GM19468 (cell line): ENCODE measurements around the gene SIL1.

ENCODE experiments used
- ATAC-seq: cut with Tn5 transposase; IDR thresholded peaks from one replicate; pipeline ENCODE4 v1.9.1; 2021; ENCODE audit warnings: mild to moderate bottlenecking, moderate library complexity, moderate number of reproducible peaks; ENCODE audit not compliant: unreplicated experiment; ENCODE audit errors: extremely low read depth

SIL1 gene

DNA sequence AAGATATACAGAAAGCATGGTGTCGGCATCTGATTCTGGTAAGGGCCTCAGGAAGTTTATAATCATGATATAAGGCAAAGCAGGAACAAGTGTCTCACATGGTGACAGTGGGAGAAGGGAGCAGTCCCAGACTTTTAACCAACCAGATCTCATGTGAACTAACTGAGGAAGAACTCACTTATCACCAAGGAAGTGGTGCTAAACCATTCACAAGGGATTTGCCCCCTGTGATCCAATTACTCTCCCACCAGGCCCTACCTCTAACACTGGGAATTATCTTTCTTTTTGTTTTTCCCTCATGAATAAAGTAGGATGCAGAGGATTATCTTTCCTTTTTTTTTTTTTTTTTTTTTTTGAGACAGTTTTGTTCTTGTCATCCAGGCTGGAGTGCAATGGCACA is 199.6 kb downstream of the SIL1 start:
- ATAC-seq: no peak

DNA sequence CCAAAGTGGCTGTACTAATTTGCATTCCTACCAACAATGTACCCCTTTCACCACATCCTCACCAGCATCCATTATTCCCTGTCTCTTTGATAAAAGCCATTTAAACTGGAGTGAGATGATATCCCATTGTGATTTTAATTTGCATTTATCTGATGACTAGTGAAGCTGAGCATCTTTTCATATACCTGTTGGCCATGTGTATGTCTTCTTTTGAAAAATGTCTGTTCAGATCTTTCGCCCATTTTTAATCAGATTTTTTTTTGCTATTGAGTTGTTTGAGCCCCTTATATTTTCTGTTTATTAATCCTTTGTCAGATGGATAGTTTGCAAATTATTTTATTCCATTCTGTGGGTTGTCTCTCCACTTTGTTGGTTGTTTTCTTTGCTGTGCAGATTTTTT is 202.0 kb downstream of the SIL1 start:
- no peak for ATAC-seq

DNA sequence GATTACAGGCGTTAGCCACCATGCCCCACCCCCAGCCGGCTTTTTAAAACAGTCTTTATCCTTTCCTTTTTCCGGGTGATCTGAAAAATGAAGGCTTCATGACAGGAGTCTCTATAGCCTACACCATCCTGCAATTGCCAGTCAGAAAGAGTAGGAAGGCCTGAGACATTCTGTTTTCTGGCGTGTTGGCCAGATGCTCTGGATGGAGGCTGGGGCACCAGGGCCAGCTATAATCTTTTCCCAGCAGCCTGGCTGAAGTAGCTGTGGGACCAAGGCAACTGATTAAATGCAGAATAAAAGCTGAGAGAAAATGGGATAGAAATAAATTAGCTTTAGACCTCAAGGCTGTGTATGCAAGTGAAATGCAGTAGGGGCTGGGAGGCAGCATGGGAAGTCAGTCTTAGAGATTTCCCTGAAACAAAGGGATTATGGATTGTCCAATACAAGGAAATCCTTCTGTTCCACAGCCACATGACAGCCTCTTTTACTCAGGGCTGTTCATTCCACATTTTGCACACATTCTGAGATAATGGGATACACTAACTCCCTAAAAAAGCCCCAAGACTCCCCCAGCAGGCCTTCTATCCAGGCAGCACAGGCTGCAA is 207.1 kb downstream of the SIL1 start:
- ATAC-seq: no peak

DNA sequence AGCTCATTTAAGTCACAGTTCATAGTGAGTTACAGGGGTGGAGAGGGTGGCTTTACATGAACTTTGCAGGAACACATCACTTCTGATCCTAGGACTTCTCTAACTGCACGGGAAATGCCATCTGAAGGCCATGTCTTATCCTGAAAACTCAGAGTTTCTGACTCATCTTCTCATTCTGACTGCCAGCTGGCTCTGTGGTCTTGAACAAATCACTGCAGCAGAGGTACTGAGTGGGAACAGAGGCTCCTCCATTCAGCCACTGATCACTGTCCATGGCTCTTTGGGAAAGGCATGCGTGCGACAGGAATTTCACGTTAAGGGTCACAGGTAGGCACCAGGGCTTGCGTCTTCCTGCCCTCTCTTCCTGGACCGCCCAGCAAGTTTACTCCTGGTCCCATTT is 208.4 kb downstream of the SIL1 start:
- ATAC-seq: no peak

DNA sequence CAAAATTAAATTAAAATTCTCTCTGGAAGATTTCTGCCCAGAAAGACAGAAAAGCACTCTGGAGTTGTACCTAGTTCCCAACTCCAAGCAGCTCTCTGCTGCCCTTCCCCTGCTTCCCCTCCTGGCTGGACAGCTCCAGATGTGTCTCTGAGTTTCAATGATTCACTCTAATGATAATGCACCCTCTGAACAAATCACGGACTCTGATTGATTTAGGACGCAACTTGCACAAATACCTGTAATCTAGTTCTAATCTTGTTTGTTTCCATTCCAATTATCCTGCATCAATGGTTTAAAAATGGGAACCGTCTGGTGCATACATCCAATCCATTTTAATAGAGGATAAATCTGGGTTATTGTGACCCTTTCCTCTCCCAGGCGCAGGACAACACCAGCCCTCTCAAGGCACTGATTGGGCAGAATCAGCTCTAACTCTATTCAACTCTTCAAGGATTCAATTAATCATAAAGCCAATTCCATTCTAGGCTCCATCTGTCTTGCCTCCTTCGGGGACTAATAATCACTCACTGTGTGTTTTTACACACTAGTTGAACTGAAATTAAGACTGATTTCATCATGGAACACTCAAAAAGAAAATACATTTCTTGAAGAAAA is 211.9 kb downstream of the SIL1 start:
- no peak for ATAC-seq

DNA sequence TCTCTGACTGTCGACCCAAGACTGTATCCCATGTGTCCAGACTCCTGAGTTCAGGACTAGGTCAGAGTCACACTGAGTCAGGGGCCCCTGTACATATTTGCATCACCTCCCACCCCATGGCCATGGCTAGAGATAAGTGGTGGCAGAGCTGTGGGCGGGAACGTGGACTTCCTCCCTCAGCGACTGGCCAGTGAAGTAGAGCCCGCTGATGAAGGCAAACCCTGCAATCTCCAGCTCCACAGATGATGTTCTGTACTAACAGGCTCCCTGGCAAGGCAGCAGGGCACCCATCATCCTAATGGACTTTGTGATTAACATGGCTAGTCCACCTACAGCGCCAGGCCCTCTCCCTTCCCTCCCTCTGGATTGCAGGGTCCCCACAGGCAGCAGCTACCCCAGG is 212.5 kb downstream of the SIL1 start:
- no peak for ATAC-seq

DNA sequence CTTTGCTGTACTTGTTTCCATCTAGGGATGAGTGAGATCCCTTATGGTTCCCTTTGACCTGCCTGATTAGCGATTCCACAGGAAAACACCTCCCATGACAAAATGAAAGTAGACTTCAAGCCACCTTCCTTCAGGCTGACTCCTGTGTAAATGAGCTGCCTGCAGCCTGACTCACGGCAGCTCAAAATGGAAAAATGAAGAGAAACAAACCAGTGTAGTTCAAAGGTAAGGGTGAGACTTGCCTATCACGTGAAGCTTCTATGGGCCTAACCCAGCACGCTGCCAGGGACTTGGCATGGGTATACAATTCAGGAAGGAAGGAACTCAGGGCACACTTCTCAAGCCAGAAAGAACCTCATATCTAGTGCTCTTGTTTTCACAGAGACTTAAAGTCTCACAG is 212.9 kb downstream of the SIL1 start:
- ATAC-seq: no peak

DNA sequence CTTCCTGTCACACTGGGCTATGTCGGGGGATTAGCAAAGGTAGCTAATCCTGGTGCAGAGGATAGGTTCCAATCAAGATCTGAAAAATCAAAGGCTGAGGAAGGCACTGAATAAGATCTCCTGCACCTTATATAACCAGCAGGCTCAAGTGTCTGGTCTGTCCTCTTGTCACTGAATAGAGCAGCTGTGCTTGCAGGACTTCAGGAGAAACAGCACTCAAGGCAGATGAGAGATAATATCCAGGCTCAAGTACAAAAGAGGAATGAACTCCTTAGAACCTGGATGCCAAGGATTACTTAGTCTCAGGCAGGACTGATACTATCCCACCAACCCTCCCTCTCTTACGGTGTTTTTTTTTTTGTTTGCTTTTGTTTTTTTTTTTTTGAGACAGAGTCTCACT is 214.2 kb downstream of the SIL1 start:
- no peak for ATAC-seq

DNA sequence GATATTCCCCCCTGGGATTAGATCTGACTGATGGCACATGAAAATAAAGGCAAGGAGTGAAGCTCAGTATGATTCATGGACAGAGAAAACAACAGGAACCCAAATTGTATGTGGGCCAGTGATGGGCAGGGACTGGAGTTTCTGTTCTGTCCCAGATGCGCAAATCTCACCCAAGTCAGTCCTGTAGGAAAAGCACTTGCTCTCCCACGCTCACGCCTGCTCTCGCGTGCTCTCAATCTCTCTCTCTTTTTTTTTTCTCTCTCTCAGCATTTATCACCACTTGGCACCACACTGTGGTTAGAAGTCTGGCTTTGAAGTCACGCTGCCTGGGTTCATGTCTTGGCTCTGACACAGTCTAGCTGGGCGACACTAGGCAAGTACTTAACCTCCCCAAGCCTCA is 216.6 kb downstream of the SIL1 start:
- no peak for ATAC-seq

DNA sequence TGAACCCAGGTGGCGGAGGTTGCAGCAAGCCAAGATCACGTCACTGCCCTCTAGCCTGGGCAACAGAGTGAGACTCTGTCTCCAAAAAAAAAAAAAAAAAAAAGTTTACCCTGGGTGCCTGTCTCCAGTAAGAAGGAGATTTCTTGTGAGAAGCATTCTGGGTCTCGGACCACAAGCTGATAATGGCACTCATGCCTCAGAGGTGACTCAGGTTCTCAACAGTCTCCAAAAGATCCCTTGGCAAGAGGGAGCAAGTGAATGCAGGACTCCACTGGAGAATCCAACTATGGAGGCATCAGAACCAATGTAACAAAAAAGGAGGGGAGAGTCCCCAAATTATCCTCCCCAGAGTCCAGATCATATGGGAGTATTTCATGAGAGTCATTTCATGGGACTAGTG is 217.0 kb downstream of the SIL1 start:
- ATAC-seq: no peak

DNA sequence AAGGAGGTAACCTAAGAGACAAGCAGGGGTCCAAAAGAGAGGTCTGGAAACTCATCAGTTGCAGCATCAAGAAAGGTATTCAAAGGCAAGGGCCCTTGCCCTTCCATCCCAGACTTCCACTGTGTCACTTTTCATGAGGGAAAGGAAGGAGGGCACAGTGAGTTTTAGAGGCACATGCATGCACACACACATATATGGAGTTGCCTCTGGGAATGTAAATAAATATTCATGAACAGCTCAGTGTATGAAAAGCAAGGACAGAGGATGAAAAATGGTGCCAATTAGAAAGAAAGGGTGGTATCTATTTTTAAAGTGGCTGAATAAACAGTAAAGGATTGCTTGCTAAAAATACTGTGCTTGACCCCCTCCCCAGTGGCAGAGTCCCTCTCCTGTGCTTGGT is 217.7 kb downstream of the SIL1 start:
- no peak for ATAC-seq

DNA sequence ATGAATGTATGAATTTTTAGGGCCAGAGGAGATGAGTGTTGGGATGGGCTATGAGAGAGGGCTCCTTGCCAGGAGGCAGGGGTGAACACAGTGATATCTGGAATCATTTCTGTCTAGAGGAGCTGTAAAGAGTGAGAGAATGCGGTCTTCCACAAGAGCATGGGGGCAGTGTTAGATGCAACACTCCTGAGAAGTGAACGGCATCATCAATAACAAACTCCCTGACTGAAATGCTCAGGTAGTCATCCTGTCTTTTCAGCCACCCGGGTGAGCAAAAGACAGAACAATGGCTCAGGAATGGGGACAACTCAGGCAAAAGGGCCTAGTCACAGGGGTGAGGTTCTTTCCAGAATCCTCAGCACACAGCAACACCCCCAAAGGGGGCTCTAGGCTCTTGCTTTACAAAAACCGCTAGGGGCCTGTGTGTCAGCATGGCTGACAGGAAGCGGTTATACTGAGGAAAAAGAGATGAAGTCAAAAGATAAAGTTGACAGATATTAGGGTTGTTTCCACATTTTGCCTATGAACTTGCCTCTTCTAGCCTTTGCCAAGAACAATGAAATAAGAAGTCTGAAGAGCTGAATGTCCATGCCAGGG is 218.4 kb downstream of the SIL1 start:
- no peak for ATAC-seq

DNA sequence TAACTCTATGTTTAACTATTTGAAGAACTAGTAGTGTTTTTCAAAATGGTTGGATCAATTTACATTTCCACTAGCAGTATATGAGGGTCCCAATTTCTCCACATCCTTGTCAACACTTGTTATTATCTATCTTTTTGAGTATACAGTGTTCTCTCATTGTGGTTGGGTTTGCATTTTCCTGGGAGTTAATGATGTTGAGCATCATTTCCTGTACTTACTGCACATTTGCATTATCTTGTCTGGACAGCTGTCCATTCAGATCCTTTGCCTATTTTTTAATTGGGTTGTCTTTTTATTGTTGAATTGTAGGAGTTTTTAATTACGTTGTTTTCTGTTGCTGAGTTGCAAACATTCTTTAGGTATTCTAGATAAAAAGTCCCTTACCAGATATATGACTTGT is 219.6 kb downstream of the SIL1 start:
- ATAC-seq: no peak

DNA sequence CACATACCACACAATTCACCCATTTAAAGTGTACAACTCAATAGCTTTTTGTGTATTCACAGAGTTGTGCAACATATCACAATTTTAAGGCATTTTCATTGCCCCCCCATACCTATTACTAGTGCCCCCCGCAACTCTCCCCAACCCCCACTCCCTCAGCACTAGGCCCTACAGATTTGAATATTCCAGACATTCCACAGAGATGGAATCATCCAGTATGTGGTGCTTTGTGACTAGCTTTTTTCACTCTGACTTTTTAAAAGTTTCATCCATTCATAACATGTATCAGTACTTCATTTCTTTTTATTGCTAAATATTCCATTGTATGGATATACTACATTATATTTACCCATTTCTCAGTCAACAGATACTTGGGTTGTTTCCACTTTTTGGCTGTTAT is 220.1 kb downstream of the SIL1 start:
- ATAC-seq: no peak

DNA sequence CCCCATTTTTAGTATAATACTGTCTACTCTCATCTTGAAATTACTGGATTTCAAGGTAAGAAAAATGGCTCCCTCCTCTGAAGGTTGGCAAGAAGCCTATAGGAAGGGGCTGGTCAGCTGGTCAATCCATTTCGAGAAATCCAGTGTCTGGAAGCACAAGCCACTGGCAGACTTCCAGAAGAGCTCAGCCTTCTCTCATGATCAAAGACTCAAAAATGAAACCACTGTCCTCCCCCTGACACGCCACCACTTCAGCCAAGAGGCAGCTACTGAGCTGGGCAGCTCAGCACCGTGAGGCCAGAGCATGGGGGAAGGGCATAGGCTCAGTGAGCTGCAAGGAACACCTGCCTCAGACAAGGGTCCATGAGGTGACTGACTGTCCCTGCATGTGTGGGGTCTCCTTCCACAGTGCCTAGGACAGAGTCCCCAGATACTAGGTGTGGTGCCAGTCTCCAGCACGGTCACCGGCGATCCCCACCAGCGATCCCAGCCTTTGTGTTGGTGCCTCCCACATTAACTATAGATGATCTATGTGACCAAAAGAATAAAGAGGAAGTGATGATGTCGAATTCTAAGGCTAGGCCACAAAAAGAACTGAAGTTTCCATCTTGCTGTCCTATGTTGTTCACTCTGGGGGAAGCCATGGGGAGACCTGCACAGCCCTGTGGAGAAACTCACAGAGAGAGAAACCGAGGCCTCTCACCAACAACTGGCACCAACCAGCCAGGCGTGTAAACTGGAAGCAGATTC is 222.9 kb downstream of the SIL1 start:
- ATAC-seq: no peak

DNA sequence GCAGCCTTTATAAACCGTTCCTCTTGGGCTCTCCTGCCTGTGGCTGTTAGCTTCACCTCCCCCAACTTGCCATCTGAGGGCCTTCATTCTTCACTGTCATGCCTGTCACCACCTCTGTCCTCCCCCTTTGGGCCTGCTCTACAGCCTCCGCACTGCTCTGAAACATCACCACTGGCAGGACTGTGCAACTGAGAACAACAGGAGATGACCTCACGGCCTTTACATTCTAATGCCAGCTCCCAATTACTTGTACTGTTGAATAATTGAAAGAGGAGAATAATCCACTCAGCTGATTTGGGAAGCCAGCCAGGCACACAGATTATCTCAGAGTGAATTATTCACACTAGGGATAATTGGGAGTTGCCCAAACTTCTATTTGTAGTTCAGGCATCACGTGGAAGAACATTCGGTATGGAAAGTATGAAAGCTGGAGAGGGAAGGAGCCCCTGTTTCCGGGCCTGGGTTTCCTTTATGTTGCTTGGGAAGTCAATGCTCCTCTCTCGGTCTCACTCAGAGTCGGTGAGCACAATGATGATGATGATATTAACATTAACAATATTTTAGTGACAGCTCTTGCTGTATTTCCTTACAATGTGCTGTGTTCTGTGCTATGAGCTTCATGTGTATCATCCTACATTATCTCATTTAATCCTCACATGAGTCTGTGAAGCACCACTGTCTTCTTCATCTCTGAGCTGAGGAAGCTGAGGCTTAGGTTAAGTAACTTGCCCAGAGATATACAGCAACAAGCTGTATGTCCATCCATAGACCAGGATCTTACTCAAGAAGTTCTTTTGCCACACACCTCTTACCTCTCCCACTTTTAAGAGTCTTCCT is 223.7 kb downstream of the SIL1 start:
- no peak for ATAC-seq

DNA sequence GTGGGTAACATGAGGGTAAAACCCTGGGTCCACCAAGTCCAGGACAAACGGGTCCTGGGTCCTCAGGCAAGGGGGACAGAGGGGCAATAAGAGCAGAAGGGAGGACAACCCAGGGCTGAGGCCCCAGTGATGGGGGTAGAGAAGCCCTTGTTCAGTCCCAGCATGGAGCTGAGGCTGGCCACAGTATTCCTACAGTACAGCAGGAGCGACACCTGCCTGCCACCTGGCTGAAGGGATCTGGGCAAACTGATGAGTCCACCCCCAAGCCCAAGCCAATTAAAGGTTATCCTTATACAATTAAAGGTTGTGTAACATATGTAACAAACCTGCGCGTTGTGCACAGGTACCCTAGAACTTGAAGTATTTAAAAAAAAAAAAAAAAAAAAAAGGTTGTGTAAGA is 225.3 kb downstream of the SIL1 start:
- no peak for ATAC-seq

DNA sequence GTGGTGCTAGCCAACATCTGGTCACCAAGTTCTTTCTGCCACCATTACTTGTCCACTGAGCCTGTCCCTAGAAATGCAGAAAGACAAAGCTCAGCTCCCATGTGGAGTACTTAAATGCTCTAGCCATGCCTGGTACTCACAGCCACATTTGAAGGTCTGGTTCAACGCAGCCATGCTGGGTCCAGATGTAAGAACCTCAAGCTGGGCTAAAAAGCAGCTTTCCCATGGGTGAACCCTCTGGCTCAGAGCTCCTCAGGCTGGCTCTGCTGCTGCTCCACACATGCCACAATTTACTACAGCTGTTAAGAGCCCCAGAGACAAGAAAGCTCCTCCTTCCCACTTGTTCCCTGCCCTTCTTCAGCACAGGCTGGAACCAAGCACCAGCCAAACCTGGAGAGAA is 225.9 kb downstream of the SIL1 start:
- ATAC-seq: no peak

DNA sequence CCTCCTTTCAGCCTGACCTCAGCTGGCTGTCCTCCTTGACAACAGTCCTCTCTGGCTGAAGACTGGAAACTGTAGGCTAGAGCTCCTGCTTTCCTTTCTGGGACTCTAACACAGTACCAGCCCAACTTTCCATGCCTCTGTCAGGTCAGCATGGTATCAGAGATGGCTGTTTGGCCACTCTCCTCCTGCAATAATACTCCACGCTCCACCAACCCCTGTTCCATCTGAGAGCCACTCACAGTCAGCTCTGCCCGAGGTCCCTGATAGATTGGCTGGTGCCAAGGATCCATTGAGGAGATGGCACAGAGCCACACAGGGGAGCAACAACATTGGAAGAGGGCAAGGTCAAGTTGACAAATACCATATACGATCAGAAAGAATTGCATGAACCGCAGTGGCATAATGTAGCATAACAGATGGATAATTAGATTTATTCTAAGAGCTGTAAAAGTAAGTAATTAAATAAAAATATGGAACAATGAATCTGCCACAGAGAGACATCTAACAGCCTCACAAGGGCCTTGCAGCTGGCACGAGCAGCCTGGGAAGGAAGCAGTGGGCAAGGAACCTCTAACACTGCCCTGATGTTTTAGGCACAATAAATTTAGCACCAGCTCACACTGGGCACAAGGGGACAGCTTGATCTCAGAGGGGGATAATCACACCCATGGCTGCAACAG is 228.7 kb downstream of the SIL1 start:
- ATAC-seq: no peak

DNA sequence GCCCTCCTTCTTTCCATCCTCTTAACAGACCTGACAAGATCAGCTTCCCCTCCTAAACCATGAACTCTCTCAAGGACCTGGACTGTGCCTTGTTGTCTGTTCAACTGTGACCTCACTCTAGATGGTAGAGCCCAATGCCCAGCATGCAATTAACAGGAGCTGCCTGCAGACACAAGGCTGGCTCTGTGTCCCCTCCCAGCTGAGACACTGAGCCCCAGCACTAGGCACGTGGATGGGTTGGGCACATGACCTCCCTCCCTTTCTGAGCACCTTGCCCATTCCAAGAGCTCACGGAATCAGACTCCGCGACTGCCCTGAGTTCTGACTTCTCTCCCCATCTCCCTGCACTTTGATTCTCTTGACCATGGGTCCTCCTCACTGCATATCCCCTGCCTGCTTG is 229.6 kb downstream of the SIL1 start:
- no peak for ATAC-seq
